Activated T-cell treated with anti-CD3 and anti-CD28 coated beads, Interleukin-2, amount 50 U/mL, for 1 hour (primary cell): Measurements from ENCODE around the gene PKD1.
A peak's percentile ranks its signal among the peaks of the same experiment; 100 is the strongest.
"Not testable (repeated sequence)": the region's sequence is repeated elsewhere in the genome, so short reads cannot be mapped to it uniquely, and the experiment has no call there.

Source experiments
- DNase-seq: peaks from one replicate; pipeline ENCODE4 v3.0.0-alpha.2; 2020

Gene PKD1

DNA sequence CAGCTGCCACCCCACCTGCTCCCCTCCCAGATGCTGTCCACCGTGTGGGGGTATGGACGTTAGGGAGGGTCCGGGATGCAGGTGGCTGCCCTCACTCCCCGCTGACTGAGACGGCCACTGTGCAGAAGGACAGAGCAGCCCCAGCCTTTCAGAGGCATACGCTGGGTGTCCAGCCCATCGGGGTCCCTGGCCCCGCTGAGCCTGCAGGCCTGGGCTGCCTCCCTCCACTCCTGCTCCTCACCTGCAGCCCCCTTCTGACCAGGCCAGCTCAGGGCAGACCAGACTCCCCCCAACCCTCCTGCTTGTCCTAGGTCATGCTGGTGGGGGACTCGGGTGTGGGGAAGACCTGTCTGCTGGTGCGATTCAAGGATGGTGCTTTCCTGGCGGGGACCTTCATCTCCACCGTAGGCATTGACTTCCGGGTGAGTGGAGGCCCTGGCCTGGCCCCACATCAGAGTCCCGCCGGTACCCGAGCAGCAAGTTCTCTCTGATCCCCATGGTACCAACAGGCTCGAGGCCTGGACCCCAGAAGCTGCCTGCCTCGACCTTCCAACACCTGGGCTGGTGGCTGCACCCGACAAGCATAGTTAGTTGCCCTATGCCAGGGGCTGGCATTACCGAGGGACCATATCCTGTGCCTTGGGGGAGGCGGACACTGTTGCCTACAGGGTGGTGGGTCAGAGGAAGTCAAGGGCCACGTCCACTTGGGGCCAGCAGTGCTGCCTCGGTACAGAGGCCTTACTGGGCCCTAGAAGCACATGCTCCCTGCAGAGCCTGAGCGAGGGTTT is 14.1 kb upstream of the PKD1 start:
- no peak for DNase-seq

DNA sequence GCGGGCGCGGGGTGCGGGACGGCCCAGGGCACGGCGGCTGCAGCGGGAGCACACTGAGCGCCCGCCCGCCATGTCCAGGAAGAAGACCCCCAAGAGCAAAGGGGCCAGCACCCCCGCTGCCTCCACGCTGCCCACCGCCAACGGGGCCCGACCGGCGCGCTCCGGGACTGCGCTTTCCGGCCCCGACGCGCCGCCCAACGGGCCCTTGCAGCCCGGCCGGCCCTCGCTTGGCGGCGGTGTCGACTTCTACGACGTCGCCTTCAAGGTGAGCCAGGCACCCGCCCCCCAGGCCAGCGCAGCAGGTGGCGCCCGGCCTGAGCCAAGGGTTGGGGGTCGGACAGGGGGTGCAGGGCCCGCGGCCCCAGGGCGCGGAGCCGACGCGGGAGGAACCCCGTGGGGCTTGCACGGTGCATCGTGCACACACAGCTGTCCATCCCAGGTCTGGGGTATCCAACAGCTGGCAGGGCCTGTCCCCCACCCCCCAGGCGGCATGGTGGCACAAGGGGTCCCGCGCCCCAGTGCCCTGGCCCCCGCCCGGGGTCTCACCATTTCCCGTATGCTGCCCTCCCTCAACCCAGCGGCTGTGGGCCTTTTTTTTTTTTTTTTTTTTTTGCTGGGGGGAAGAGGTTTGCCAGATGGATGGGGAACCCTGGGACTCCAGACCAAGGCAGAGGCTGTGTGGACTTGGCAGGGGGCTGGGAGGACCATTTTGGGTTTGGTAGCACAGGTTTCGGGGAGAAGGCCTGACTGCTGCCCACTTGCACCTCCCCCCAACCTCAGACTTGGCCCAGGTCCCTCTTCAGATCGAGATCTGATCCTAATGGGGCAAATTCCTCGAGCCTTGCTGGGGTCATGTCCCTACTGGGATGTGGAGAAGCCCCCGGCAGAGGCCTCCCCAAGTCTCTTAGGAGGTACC is 13.3 kb upstream of the PKD1 start:
- peak; percentile 39 for DNase-seq

DNA sequence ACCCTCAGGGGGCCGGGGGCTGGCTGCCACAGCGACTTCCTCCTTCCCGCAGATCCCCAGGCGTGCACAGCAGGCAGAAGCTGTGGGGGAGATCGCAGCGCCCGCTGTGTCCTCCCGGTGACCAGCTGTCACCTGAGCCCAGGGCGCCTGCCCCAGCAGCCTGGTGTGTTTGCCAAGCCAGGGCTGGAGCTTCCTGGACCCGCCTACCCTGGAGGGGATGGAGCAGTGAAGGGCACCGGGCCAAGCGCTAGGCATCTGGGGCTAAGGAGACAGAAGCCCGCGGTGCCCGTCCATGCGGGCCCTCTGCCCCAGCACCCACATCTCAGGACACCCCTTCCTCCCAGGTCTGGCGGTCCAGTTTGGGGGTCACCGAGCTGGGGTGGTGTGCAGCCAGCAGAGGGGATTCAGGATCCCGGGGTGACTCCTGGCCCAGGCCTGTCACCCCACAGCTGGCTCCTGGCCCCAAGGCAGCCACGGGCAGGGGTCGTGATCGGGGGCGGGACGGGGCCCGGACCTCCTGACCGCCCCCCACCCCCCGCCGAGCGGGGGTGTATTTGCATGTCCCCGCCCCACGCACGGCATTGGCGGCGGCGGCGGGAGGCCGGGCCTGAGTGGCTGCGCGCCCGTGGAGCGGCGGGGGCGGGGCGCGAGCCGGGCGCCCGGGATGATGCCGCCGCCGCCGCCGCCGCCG is 12.4 kb upstream of the PKD1 start, which contains the start of gene RAB26:
RAB26 (plus strand) TSS at position 645 of the 691 bp plus-strand sequence. CDS start 159 bp downstream, outside the sequence.
- DNase-seq, result peak; percentile 65

DNA sequence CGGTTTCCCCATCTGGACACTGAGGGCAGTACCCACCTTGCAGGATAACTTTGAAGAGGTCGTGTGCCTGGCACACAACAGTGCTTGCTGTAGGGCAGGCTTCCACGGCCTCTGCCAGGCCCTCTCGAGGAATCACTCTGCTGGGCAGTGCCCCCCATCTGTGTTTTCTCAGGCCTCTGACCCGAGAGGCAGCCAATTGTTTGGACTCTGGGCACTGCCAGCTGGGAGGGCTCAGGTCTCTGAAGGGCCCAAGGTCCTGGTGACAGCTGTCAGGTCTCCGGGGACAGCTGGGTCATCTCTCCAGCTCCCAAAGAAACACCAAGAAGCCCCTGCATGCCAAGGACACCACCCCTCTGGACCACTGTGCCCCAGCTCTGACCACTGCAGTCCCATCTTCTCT is 11.7 kb upstream of the PKD1 start:
- DNase-seq, result no peak

DNA sequence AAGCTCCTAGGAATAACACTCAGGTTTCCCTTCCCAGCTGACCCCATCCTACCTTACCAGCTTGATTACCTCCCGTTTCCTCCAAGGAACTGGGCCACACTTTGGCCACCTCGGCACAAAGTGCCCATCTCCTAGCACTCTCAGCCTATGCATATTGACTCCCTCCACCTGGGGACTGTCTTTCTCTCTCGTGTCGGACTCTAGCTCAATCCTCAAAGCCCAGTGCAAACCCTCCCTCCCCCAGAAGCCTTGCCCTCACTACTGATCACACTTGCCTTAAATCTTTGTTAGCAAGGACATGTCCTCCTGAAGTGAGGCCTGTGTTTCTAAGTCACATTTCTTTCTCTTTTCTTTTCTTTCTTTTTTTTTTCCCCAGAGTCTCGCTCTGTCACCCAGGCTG is 10.1 kb upstream of the PKD1 start:
- DNase-seq, result no peak

DNA sequence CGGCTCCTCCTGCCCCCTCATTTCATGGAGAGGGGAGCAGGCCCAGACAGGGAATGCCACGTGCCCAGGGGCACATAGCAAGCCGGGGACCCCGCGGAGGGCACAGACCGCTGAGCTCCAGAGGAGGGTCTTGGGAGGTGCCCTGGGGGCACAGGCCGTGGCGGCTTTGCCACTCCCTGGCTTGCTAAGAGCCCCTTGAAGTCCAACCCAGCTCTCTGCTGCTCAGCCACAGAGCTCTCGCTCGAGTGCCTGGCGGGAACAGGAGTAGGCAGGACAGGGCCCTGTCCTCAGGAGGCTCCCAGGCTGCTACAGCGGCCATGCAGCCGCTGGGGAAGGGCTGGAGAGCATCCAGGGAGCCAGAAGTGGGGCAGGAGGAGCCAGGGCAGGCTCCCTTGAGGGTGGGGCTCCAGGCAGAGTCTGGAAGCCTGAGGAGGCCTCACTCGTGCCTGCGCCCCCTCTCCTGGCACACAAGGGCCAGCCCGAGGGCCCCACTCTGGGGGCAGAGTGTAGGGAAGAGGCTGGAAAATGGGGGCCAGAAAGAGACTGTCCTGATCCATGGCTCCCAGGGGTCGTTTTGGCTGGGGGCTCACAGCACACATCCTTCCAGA is 8.3 kb upstream of the PKD1 start:
- DNase-seq, result no peak

DNA sequence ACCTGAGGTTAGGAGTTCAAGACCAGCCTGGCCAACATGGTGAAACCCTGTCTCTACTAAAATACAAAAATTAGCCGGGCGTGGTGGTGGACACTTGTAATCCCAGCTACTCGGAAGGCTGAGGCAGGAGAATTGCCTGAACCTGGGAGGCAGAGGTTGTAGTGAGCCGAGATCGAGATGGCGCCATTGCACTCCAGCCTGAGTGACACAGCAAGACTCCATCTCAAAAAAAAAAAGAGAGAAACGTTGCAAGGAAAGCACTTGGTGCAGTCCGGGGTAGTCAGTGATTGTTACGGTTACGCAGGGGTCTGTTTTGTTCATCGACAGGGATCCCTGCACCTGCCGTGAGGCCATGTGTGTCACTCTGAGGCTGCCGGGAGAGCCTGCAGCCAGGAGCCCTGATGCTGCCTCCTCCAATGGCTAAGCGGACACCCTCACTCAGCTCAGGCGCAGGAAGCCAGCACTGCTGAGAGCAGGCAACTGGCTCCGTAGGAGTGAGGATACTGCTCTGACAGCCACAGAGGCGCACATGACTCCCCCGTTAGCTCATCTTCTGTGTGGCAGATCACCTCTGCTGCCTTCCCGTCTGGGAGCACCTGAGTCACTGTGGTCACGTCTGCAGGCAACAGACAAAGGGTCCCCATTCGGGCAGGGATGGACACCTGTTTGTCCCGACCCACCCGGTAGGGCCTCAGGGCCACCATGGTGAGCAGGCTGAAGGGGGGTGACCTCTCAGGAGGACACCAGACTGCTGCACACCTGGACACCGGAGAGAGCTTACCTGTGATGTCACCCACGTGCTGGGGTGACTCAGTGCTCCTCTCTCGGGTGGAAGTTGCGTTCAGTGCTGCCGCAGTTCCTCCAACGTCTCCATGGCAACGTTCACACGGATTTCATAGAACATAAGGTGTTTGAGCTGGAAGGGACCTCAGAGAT is 7.5 kb upstream of the PKD1 start:
- DNase-seq, result no peak

DNA sequence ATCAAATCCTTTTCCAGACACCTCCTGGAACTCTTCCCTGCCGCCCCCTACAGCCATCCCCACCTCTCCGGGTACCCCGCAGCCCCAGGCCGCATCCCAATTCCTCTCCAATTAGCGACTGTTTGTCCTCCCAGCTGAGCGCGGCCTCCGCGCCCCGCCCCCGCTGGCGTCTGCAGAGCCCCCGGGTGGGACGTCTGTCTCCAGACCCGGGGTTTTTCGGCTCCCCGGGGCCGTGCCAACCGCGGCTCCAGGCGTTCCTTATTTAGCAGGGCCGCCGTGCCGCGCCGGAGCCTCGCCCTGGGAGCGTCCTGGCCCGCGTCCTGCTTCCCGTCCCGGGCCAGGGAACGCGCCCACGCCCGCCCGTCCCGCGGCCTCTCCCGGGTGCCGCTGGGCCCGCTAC is 627 bp downstream of the PKD1 start:
- peak; percentile 43 for DNase-seq

DNA sequence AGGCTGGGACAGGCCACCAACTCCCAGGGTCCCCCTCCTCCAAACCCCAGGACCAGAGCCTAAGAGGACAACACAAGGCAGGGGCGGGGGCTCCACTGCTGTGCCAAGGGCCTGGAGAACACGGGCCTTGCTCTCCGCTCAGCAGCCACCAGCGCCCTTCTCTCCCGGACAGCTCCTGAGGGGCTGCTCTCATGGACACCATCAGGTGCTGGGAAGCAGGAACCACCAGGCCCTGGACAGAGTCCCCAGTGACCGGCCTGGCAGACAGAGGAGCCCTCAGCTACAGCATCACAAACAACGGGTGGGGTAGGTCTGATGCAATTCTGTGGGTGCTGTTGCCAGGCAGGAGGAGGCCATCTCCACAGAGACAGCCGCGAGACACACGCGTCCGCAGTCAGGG is 1.9 kb downstream of the PKD1 start:
- DNase-seq, result not testable (repeated sequence)

DNA sequence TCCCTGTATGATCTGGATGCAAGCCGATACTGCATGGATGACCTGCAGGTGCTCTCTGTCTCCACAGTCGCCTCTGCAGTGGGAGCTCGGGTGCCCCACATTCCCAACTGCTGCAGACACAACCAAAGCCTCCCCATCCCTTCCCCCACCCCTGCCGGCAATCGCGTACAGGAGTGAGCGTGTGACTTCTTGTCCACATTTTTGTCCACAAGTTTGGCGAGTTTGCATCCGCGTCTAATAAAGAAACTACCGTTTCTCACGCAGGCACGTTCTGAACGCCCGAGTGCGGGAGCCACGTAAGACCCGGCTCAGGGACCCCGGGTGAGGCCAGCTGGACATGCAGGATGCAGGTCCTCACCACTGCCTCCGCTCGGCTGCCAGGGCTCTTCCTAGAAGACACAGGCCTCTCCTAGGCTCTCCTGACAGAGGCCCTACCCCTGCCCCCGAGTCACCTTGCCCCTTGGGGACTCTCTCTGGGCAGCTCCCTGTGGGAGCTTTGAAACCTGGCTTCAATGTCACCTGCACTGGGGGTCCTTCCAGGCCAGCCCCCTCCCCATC is 5.7 kb downstream of the PKD1 start:
- DNase-seq, result not testable (repeated sequence)

DNA sequence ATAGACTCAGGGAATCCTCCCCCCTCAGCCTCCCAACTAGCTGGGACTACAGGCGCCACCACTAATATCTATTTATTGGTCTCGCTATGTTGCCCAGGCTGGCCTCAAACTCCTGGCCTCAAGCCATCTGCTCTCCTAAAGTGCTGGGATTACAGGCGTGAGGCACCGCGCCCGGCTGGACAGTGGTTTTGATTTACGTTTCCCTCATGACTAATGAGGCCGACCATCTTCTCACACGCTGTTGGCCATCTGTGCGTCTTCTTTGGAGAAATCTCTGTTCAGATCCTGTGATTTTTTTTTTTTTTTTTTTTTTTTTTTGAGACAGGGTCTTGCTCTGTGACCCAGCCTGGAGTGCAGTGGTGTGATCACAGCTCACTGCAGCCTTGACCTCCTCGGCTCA is 6.4 kb downstream of the PKD1 start:
- not testable (repeated sequence) for DNase-seq

DNA sequence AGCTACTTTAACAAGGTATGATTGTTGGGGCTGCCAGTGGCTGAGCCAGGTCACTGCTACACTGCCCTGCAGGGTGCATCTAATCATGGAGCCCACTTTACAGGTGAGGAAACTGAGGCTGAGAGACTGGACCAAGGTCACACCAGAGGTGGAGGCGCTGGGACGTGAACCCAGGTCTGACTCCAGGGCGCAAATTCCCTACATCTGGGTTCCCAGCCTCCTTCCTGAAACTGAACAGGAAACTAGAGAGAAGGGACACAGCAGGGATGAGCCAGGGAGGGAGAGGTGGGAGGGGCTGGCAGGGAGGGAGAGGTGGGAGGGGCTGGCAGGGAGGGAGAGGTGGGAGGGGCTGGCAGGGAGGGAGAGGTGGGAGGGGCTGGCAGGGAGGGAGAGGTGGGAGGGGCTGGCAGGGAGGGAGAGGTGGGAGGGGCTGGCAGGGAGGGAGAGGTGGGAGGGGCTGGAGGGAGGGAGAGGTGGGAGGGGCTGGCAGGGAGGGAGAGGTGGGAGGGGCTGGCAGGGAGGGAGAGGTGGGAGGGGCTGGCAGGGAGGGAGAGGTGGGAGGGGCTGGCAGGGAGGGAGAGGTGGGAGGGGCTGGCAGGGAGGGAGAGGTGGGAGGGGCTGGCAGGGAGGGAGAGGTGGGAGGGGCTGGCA is 7.9 kb downstream of the PKD1 start:
- not testable (repeated sequence) for DNase-seq

DNA sequence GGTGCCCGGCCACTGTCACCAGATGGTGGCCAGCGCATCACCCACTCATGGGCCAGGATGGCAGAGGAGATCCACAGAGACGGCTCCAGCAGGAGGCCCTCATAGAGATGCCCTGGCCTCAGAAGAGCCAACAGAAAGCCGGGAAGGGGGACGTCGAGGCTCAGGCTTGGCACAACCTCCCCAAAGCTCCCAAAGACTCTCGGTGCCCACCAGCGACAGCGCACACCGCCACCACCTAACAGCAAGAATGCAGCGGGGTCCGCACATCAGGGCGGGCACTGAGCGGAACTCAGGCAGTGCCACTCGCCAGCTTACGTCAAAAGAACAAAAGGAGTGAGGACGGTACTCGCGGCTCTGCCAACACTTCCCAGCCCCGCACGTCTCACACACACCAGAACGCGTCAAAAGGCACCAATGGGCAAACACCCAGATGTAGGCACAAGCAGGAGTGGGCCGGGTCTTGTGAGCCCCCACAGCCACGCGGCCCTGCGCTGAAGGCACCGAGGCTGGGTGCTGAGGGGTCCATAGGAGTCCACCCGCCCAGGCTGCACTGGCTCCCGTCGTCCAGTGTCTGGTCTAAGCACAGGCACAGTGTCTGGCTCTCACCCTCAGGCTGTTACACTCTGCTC is 8.7 kb downstream of the PKD1 start:
- DNase-seq, result not testable (repeated sequence)

DNA sequence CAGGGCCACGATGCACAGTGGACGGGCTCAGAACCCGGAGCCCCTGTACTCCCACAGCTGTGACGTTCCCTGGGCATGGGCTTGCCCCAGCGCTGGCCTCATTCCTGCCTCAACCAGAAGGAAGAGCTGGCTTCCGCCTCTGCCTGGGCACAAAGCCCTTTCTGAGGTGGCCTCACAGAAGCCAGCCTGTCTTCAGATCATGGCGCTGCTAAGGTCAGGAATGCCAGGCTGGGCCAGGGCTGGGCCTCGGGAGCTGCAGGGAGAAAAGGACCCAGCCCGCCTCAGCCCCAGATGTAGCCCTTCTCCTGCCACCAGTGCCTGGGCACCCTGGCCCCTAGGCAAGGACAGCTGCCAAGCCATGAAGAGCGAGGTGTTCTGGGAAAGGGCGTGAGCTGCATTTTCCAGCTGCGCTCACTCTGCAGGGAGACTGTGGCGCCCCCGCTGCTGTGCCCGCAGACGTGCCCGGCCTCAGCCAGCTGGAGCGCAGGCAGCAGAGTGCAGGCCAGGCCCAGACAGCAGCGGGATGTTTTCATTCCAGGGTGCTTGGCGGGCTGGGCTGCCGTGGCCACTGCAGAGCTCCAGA is 9.4 kb downstream of the PKD1 start:
- DNase-seq, result not testable (repeated sequence)

DNA sequence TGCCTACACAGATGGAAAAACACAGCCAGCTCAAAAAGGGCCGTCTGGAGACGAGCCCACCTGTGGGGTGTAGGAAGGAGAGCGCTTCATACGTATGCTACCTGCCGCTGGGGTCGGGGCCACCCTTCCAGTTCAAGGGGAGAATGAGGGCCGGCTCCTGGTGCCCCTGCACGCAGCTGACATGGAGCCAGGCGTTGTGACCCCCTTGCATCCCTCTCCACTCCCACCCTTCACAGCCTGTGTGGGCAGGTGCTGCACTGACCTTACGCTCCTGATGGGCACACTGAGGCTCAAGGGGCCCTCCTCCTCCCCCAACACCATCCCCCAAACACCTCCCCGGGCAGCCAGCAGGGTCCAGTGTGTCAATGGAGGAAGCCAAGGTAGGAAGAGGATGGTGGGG is 10.1 kb downstream of the PKD1 start:
- DNase-seq, result not testable (repeated sequence)

DNA sequence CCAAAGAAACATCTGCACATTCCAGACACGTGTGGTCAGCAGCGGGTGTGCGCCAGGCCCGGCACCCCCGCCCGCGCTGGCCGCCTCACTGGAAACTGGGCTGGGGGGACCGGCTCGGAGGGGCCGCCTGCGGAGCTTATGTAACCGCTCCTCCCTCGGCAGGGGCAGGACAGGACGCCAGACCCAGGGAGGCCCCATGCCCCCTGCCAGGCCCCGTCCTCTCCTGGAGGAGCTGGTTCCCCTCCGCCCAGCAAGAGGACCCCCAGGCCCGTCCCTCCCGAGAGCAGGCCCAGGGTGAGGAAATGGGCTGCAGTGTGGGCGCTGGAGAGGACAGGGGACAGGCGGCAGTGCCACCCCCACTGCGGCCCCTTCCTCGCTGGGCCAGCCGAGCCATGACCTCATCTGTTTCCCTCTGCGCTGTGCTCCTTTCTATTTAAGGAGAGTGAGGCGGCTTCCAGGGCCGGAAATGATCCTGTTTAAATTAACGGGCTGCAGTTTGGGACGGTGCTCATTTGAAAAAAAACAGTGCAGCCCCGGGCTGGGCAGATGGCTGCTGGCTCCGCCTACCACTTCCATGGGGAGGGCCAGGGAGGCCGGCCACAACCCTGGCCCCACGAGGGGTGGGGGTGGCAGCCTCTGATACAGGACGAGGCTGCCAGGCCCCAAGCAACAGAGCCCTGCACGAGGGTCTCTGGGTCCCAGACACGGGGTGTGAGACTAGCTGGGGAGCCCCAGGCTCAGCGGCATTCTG is 10.8 kb downstream of the PKD1 start:
- not testable (repeated sequence) for DNase-seq

DNA sequence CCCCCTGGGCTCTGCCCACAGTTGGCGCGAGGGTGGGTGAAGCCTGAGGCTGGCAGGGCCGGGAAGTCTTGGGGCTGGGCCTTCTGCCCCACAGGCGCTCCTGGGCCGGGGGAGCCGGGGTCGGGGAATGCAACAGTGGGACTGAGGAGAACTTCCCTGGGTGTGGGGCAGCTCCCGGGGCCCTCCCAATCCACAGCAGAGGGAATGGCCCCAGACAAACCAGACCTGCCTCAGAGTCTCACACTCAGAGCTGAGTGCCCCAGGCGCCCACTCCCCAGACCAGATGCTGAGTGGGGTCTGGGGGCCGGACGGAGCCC is 11.4 kb downstream of the PKD1 start:
- not testable (repeated sequence) for DNase-seq

DNA sequence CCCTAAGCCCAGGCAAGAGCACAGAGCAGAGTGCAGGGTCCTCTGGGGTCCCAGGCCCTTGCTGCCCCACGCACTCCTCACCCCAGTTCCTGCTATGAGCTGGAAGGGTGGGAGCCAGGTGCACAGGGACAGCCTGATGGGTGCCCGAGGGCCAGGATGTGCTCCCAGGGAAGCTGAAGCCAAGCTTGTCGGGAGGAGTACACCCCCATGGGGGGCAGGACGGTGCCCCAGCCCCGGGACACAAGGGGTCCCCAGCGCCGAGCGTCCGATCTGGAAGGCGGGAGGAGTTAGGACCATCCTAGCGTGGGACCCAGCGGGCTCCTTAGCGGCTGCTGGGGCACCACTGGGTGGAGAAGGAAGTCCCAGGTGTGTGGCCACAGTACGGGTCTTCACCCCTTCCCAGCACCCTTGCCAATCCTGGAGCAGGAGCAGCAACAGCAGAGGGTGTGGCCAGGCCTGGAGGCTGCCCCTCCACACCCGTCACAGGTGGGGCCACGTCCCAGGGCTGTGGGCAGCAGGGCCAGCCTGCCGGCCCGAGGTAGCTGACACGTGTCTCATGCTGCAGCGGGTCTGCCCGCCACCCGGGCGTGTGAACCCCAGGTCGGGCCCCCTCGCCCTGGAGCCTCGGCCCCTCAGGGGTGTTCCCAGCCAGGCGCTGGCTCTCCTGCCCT is 11.9 kb downstream of the PKD1 start:
- not testable (repeated sequence) for DNase-seq
